GM12801 (cell line): ENCODE data around the gene MTAP.

Source experiments
- TF ChIP-seq, protein P1 (sequence below): IDR thresholded peaks from one replicate; pipeline ENCODE4 v1.5.1; 2011; ENCODE audit warnings: control low read depth; ENCODE audit not compliant: insufficient read length; ENCODE audit errors: extremely low read depth

The MTAP gene

DNA sequence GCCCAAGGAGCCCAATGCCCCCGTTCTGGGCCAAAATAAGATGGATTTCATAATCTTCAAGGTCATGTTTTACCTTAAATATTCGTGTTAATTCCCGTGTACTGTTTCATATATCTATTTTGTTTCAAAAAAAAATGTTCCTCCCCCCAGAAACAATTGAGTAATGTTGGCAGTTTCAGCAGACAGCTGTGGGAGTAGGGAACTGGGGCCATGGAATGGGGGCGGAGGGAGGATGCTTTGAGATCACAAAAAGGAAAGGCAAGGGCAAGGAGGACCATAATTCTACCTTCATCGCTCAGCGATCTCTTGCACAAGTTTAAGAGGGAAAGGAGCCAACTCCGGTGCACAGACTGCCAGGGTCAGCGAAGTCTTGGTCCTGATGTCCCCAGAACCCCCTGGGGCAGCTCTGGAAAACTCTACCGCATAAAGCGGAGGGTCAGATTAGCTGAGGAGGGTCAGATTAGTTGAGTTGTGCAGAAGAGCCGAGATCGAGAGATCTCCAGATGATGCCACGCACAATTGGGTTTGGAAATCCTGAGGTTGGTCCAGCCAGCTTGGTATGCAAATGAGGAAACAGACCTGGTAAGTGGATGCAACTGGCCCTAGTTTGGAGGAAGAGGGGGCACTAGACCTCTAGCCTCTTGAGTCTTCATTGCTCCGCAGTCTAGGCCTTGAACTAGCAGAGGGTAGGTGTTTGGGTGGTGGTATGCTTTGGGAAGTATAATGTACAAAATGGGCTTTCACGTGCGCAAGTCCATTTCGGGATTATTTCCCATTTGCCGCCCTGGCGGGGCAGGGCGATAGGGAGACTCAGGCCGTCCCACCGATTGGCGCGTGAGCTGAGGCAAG is 167.7 kb downstream of the MTAP start:
- TF ChIP-seq, protein P1, sequence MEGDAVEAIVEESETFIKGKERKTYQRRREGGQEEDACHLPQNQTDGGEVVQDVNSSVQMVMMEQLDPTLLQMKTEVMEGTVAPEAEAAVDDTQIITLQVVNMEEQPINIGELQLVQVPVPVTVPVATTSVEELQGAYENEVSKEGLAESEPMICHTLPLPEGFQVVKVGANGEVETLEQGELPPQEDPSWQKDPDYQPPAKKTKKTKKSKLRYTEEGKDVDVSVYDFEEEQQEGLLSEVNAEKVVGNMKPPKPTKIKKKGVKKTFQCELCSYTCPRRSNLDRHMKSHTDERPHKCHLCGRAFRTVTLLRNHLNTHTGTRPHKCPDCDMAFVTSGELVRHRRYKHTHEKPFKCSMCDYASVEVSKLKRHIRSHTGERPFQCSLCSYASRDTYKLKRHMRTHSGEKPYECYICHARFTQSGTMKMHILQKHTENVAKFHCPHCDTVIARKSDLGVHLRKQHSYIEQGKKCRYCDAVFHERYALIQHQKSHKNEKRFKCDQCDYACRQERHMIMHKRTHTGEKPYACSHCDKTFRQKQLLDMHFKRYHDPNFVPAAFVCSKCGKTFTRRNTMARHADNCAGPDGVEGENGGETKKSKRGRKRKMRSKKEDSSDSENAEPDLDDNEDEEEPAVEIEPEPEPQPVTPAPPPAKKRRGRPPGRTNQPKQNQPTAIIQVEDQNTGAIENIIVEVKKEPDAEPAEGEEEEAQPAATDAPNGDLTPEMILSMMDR = no peak

DNA sequence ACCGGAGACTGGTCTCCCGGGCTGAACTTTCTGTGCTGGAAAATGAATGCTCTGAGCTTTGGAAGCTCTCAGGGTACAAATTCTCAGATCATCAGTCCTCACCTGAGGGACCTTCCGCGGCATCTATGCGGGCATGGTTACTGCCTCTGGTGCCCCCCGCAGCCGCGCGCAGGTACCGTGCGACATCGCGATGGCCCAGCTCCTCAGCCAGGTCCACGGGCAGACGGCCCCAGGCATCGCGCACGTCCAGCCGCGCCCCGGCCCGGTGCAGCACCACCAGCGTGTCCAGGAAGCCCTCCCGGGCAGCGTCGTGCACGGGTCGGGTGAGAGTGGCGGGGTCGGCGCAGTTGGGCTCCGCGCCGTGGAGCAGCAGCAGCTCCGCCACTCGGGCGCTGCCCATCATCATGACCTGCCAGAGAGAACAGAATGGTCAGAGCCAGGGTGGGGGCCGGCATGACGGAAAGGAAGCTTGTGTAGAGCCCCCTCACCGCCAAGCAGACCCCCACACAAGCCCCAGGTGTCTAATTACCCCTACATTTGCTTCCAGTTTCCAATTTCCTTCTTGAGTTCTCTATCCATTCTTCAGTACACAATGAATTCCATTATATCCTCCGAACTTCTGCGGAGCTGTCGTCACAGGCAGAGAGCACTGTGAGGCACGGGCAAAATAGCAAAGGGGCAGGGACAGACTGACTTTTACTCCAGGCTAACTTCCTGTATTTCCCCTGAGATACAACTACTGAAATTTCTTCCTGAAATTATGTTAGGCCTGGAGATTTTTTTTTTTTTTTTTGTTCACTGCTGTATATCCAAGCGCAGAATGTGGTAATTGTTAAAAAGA is 168.6 kb downstream of the MTAP start:
- TF ChIP-seq, protein P1 = no peak

DNA sequence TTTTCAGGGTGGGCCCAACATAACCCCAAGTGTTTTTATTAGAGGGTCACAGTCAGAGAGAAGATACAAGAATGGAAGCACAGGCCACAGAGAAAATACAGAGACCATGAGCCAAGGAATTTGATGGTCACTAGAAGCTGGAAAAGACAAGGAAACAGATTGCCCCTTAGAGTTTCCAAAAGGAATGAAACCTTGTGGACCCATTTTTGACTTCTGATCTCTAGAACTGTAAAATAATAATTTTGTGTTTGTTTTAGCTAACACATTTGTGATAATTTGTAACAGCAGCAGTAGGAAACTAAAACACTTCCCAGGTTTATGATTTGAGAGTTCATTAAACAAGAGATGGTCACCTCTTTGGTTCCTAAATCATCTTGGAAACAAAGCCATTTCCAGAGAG is 169.9 kb downstream of the MTAP start:
- TF ChIP-seq, protein P1 = no peak

DNA sequence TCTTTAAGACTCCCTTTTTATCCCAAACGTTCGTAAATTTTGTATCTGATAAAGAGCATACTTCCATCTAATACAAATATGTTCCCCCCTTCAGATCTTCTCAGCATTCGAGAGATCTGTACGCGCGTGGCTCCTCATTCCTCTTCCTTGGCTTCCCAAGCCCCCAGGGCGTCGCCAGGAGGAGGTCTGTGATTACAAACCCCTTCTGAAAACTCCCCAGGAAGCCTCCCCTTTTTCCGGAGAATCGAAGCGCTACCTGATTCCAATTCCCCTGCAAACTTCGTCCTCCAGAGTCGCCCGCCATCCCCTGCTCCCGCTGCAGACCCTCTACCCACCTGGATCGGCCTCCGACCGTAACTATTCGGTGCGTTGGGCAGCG is 171.9 kb downstream of the MTAP start:
- TF ChIP-seq, protein P1 = no peak

DNA sequence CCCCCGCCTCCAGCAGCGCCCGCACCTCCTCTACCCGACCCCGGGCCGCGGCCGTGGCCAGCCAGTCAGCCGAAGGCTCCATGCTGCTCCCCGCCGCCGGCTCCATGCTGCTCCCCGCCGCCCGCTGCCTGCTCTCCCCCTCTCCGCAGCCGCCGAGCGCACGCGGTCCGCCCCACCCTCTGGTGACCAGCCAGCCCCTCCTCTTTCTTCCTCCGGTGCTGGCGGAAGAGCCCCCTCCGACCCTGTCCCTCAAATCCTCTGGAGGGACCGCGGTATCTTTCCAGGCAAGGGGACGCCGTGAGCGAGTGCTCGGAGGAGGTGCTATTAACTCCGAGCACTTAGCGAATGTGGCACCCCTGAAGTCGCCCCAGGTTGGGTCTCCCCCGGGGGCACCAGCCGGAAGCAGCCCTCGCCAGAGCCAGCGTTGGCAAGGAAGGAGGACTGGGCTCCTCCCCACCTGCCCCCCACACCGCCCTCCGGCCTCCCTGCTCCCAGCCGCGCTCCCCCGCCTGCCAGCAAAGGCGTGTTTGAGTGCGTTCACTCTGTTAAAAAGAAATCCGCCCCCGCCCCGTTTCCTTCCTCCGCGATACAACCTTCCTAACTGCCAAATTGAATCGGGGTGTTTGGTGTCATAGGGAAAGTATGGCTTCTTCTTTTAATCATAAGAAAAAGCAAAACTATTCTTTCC is 172.4 kb downstream of the MTAP start:
- TF ChIP-seq, protein P1 = no peak

DNA sequence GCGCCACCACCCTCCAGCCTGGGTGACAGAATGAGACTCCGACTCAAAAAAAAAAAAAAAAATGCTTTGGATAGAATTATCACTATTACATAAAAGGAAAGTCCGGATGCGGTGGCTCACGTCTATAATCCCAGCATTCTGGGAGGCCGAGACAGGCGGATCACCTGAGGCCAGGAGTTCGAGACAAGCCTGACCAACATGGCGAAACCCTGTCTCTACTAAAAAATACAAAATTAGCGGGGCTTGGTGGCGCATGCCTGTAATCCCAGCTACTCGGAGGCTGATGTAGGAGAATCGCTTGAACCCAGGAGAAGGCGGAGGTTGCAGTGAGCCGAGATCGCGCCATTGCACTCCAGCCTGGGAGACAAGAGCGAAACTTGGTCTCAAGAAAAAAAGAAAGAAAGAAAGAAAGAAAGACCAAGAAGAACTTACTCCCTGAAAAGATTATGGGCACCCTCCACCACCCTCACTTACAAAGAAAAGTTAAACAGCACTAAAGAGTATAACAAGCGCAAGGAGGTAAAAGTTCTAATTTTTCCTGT is 174.0 kb downstream of the MTAP start:
- TF ChIP-seq, protein P1 = no peak

DNA sequence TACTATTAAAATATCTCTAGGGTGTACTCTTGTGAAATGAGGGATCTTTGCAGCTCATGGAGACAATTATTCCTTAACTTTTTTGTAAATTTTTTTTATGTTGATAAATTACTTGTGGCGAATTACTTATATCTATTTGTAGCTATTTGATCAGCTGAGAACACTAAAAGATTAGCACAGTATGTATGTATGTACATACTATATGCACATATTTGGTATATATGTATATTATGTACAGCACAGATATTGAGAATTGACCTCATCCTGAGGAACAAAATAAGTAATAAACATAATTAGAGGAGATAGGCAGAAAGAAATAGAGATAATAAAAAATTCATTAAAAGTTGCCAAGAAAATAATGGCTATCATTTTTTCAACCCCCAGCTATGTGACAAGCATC is 180.0 kb downstream of the MTAP start:
- TF ChIP-seq, protein P1 = no peak
